HL-60 (cell line): ENCODE measurements around the gene TTC39A.

Source experiments
- DNase-seq, 2 experiments: peaks; one replicate each; pipeline ENCODE4 v3.0.0-alpha.2; 2010 to 2020; ENCODE audit warnings: low read depth in 1 of 2, low spot score in 1 of 2
- H3K27ac ChIP-seq: fragments of 250-450 bp; sonication (Bioruptor Pico); replicated peaks from 2 replicates; pipeline ENCODE4 v1.5.1; 2020; ENCODE audit warnings: mild to moderate bottlenecking, moderate library complexity
- H3K27me3 ChIP-seq: fragments of 250-450 bp; sonication (Bioruptor Pico); 2 replicates; pipeline ENCODE4 v1.5.1; 2021; ENCODE audit warnings: mild to moderate bottlenecking, moderate library complexity; ENCODE audit not compliant: insufficient read depth, poor library complexity, severe bottlenecking
- H3K4me3 ChIP-seq: replicated peaks from 2 replicates; pipeline ENCODE4 v1.5.1; 2011; ENCODE audit warnings: mild to moderate bottlenecking, control low read depth, low read length; ENCODE audit not compliant: insufficient read depth
- CTCF ChIP-seq: IDR thresholded peaks from one replicate; pipeline ENCODE4 v1.5.1; 2011; ENCODE audit warnings: low read length, control low read depth, inconsistent platforms; ENCODE audit not compliant: insufficient read depth
- GABPA ChIP-seq: IDR thresholded peaks from 2 replicates; pipeline ENCODE4 v1.6.1; 2012; ENCODE audit warnings: low read depth
- POLR2AphosphoS5 ChIP-seq: IDR thresholded peaks from 2 replicates; pipeline ENCODE4 v1.6.1; 2012; ENCODE audit warnings: low read depth
- SPI1 ChIP-seq: IDR thresholded peaks from 2 replicates; pipeline ENCODE4 v1.6.1; 2012; ENCODE audit warnings: low read depth, mild to moderate bottlenecking, borderline replicate concordance
- TF ChIP-seq, protein P1 (sequence below): IDR thresholded peaks from 2 replicates; pipeline ENCODE4 v1.6.1; 2012; ENCODE audit warnings: low read depth; ENCODE audit not compliant: insufficient replicate concordance

TTC39A gene

DNA sequence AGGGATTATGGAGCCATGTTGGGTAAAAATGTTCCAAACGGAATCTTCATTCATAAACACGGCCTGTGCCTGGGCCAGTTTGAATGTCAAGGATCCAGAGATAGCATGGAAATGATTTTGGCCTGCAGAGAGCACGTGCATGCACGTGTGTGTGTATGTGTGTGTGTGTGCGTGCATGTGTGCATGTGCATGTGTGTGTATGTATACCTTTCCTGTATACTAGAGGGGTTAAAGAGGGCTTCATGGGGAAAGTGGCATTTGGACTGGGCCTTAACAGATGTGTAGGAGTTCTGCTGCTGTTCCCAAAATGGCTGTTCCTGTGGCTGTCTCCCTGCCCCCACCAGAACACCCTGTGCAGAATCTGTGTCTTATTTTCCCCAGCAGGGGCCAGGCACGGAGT, 21.7 kb downstream of the TTC39A start:
- DNase-seq = no peak
- H3K27me3 ChIP-seq = no peaks in the 10 kb centered on the region
- TF ChIP-seq POLR2AphosphoS5 = no peak
- TF ChIP-seq SPI1 = no peak
- no peak for TF ChIP-seq CTCF
- TF ChIP-seq, protein P1, sequence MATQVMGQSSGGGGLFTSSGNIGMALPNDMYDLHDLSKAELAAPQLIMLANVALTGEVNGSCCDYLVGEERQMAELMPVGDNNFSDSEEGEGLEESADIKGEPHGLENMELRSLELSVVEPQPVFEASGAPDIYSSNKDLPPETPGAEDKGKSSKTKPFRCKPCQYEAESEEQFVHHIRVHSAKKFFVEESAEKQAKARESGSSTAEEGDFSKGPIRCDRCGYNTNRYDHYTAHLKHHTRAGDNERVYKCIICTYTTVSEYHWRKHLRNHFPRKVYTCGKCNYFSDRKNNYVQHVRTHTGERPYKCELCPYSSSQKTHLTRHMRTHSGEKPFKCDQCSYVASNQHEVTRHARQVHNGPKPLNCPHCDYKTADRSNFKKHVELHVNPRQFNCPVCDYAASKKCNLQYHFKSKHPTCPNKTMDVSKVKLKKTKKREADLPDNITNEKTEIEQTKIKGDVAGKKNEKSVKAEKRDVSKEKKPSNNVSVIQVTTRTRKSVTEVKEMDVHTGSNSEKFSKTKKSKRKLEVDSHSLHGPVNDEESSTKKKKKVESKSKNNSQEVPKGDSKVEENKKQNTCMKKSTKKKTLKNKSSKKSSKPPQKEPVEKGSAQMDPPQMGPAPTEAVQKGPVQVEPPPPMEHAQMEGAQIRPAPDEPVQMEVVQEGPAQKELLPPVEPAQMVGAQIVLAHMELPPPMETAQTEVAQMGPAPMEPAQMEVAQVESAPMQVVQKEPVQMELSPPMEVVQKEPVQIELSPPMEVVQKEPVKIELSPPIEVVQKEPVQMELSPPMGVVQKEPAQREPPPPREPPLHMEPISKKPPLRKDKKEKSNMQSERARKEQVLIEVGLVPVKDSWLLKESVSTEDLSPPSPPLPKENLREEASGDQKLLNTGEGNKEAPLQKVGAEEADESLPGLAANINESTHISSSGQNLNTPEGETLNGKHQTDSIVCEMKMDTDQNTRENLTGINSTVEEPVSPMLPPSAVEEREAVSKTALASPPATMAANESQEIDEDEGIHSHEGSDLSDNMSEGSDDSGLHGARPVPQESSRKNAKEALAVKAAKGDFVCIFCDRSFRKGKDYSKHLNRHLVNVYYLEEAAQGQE = no peak
- no peak for TF ChIP-seq GABPA
- H3K27ac ChIP-seq = no peak overlapping the region
- H3K4me3 ChIP-seq = no peak overlapping the region

DNA sequence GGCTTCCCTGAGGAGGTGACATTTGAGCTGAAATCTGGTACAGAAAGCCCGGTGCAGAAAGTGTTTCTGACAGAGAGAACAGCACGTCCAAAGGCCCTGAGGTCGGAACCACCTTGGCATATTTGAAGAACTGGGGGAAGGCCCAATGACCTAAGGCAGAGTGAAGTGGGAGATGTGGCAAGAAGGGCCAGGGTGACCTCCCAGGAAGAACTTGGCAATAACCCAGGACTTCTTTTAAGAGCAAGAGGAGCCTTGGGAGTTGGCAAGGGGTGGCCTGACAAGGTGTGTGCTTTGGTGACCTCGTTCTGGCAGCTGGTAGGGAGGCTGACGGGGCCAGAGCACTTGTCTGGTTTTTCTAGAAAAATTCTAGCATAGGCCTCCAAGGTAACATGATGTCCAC, 23.4 kb downstream of the TTC39A start:
- no peak overlapping the region for H3K27ac ChIP-seq
- no peak for DNase-seq
- no peak overlapping the region for H3K4me3 ChIP-seq
- TF ChIP-seq CTCF (no peak), GABPA (no peak), POLR2AphosphoS5 (no peak), SPI1 (no peak)
- TF ChIP-seq, protein P1 = no peak
- no peaks in the 10 kb centered on the region for H3K27me3 ChIP-seq

- Histone ChIP-seq H3K4me3 (no peak overlapping the region), H3K27me3 (no peaks in the 10 kb centered on the region), H3K27ac (no peak overlapping the region)
Observed at GRCh38 chr1:51305371-51305823, 25.0 kb downstream of the TTC39A start.

More at GRCh38 chr1:51305371-51305823, 25.0 kb downstream of the TTC39A start:
- no peak for DNase-seq
- TF ChIP-seq, protein P1 = no peak
- TF ChIP-seq GABPA = no peak
- TF ChIP-seq SPI1 = no peak
- no peak for TF ChIP-seq POLR2AphosphoS5
- TF ChIP-seq CTCF = no peak
